ENCODE measurements around the gene ACKR1. TPM values are rescaled to one million over a fixed set of nuclear protein-coding genes. Genes with fewer than 3 reads are reported as not detected.

Gene ACKR1
- total and polyA plus RNA-seq, 2 of the 13 experiments (the other 11 are each of a cell fraction or from before 2014, with no cell fraction given): not detected

DNA sequence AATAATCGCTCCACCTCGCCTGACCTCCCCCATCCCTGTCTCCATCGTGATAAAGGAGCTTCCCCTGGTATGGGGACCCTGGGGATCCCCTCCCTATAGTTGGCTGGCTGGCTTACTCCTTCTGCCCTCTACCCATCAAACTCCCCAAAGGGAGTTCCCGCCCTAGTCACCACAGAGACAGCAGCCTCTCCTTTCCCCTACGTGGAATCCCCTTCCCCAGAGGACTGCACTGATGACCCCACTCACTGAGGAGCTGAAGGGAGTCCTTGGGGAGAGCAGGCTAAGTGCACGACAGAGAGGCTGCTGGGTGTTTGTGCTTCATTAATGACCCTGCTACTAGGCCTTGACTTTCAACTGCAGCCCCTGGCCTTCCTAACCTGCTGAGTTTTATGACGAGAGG is 31.4 kb upstream of the ACKR1 start:
- Histone ChIP-seq H3K4me1 (ENCODE audit: insufficient read depth, low read length) (no peaks in the 10 kb centered on the region), H3K4me2 (ENCODE audit: low read depth, low read length) (no peak overlapping the region), H3K27me3 (ENCODE audit: control insufficient read depth in 1 of 2, insufficient read depth in 2 of 2, low read length in 2 of 2) (peaks cover 2 to 16% of the 10 kb centered on the region in 2 experiments; a peak in 3 of 5 replicates), H3K27ac (ENCODE audit: extremely low read length, insufficient read depth, low read length) (no peak overlapping the region), H3K36me3 (replicated peaks in 1 of 2; ENCODE audit: control insufficient read depth in 1 of 2, insufficient read depth in 2 of 2, low read length in 2 of 2) (no peaks in the 10 kb centered on the region), H3K9me3 (ENCODE audit: low read length) (no peaks in the 10 kb centered on the region), H3K9ac (ENCODE audit: insufficient read depth, low read depth, low read length) (no peak overlapping the region), H3K79me2 (ENCODE audit: insufficient read depth, low read length) (no peaks in the 10 kb centered on the region), H3K4me3 (replicated peaks in 1 of 3; ENCODE audit: insufficient read depth in 1 of 3, low read depth in 2 of 3, low read length in 3 of 3) (no peak overlapping the region), H4K20me1 (ENCODE audit: insufficient read depth, low read length) (no peaks in the 10 kb centered on the region), H2AFZ (ENCODE audit: low read length) (no peak overlapping the region)
- BruUV-seq (replicated peaks): no TSS peak
- intact Hi-C loops (cut with micrococcal nuclease; ENCODE audit: unreplicated experiment) (no loop called here), in situ Hi-C loops (cut with HindIII; ENCODE audit: extremely low pct_ligation_motif_present, low pct_unique_long_range_greater_than_20kb) (no loop called here)
- DNase-seq (ENCODE audit: low spot score) (no peak), ATAC-seq (no peak), FAIRE-seq (no peak)
- WGBS (ENCODE audit: low lambda C conversion rate): 21% methylated on average over 7 of the region's 7 CpGs
- TF ChIP-seq REL (CRISPR knock-in tag; conservative IDR thresholded peaks at IDR 0.05) (no peak), TOE1 (CRISPR knock-in tag; IDR thresholded peaks at IDR 0.05) (no peak), NR3C1 (CRISPR knock-in tag; IDR thresholded peaks at IDR 0.05) (no peak), ZNF230 (CRISPR knock-in tag; IDR thresholded peaks at IDR 0.05) (no peak), ZNF564 (CRISPR knock-in tag; IDR thresholded peaks at IDR 0.05) (no peak), ZMYM3 (CRISPR knock-in tag; IDR thresholded peaks at IDR 0.05) (no peak), ZBTB8A (CRISPR knock-in tag; IDR thresholded peaks at IDR 0.05; ENCODE audit: borderline replicate concordance, low read depth) (no peak), HOXA7 (CRISPR knock-in tag; IDR thresholded peaks at IDR 0.05) (no peak)
- POLR2A ChIA-PET: no interaction called here
- CTCF ChIA-PET (ENCODE audit: low intra/inter-chr PET ratio, low total read pairs): no interaction called here

DNA sequence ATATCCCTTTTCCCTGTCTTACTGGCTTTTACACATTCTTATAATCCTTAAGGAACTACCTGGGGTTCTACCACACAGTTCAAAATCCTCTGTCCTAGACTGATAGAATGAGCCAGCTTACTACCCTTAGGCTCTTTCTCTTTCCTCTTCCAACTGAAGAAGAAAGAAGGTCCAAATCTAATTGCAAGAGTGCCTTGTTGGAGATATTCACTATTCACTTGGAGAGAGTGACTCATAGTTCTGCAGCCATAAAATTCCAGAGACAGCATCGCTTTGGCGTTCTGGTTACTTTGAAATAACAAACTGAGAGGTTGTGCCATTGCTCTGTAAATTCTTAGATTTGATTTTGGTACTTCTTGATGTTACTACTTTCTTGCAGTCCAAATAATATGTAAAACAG is 29.1 kb upstream of the ACKR1 start:
- H2AFZ ChIP-seq (ENCODE audit: low read length): no peak overlapping the region
- no peaks in the 10 kb centered on the region for H3K79me2 ChIP-seq (ENCODE audit: insufficient read depth, low read length)
- H3K27me3 ChIP-seq (ENCODE audit: control insufficient read depth in 1 of 2, insufficient read depth in 2 of 2, low read length in 2 of 2): peaks cover 2 to 14% of the 10 kb centered on the region in 2 experiments; a peak in 3 of 5 replicates
- H4K20me1 ChIP-seq (ENCODE audit: insufficient read depth, low read length): no peaks in the 10 kb centered on the region
- DNase-seq (ENCODE audit: low spot score) (no peak), FAIRE-seq (no peak), ATAC-seq (no peak)
- intact Hi-C loops (cut with micrococcal nuclease; ENCODE audit: unreplicated experiment) (no loop called here), in situ Hi-C loops (cut with HindIII; ENCODE audit: extremely low pct_ligation_motif_present, low pct_unique_long_range_greater_than_20kb) (no loop called here)
- CTCF ChIA-PET (ENCODE audit: low intra/inter-chr PET ratio, low total read pairs): no interaction called here
- BruUV-seq (replicated peaks): no TSS peak
- H3K4me2 ChIP-seq (ENCODE audit: low read depth, low read length): no peak overlapping the region
- no peak overlapping the region for H3K4me3 ChIP-seq (replicated peaks in 1 of 3; ENCODE audit: insufficient read depth in 1 of 3, low read depth in 2 of 3, low read length in 3 of 3)
- POLR2A ChIA-PET: no interaction called here
- no peaks in the 10 kb centered on the region for H3K4me1 ChIP-seq (ENCODE audit: insufficient read depth, low read length)
- H3K9ac ChIP-seq (ENCODE audit: insufficient read depth, low read depth, low read length): no peak overlapping the region
- H3K9me3 ChIP-seq (ENCODE audit: low read length): no peaks in the 10 kb centered on the region
- WGBS (ENCODE audit: low lambda C conversion rate): 3% methylated on average over 2 of the region's 2 CpGs
- no peak overlapping the region for H3K27ac ChIP-seq (ENCODE audit: extremely low read length, insufficient read depth, low read length)
- H3K36me3 ChIP-seq (replicated peaks in 1 of 2; ENCODE audit: control insufficient read depth in 1 of 2, insufficient read depth in 2 of 2, low read length in 2 of 2): no peaks in the 10 kb centered on the region
- TF ChIP-seq, protein P1, sequence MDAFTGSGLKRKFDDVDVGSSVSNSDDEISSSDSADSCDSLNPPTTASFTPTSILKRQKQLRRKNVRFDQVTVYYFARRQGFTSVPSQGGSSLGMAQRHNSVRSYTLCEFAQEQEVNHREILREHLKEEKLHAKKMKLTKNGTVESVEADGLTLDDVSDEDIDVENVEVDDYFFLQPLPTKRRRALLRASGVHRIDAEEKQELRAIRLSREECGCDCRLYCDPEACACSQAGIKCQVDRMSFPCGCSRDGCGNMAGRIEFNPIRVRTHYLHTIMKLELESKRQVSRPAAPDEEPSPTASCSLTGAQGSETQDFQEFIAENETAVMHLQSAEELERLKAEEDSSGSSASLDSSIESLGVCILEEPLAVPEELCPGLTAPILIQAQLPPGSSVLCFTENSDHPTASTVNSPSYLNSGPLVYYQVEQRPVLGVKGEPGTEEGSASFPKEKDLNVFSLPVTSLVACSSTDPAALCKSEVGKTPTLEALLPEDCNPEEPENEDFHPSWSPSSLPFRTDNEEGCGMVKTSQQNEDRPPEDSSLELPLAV (CRISPR knock-in tag; conservative IDR thresholded peaks at IDR 0.05; ENCODE audit: low read depth): no peak
- no peak for TF ChIP-seq ONECUT2 (CRISPR knock-in tag; IDR thresholded peaks at IDR 0.05)
- no peak for TF ChIP-seq ZNF383 (CRISPR knock-in tag; IDR thresholded peaks at IDR 0.05; ENCODE audit: borderline replicate concordance)
- TF ChIP-seq MZF1 (CRISPR knock-in tag; IDR thresholded peaks at IDR 0.05; ENCODE audit: borderline replicate concordance): no peak

Measured in HepG2 (cell line).